ENCODE results near the gene SLC8B1.

GRCh38 chr12:113322343-113322742, 12.6 kb downstream of the SLC8B1 start:
- TF ChIP-seq CTCF (IDR thresholded peaks at IDR 0.05), result no peak
- TF ChIP-seq POLR2AphosphoS5 (IDR thresholded peaks at IDR 0.05), result no peak
